ENCODE measurements around the gene SAMD1. TPM values are rescaled to one million over a fixed set of nuclear protein-coding genes. Genes with fewer than 3 reads are reported as not detected.

The SAMD1 gene
- total and polyA plus RNA-seq, 9 of the 15 experiments (the other 6 are each of a cell fraction or from before 2014, with no cell fraction given), result 2.9 to 96.0 (median 43.5) TPM

DNA sequence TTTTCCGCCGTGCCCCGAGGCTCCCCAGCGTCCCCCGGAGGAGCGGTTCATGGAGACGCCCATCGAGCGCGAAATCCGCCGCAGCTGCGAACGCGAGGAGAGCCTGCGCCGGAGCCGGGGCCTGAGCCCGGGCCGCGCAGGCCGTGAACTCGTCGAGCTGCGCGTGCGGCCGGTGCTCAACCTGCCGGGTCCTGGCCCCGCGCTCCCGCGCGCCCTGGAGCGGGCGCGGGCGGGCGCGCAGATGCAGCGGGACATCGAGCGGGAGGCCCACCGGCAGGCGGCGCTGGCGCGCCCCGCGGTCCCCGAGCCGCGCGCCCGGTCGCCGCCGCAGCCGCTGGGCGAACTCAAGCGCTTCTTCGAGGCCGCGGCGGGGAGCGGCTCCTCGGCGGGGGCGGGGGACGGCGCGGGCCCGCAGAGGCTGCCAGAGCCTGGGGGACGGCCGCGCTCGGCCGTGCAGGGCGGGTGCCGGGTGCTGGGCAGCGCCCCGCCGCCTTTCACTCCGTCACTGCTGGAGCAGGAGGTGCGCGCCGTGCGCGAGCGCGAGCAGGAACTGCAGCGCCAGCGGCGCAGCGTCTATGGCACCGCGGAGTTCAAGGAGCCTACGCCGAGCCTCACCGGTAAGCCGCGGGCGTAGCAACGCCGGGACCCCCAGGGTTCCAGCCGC lies 17.2 kb downstream of the SAMD1 start (continued):
- TF ChIP-seq HDAC3 (IDR thresholded peaks at IDR 0.05; ENCODE audit: borderline replicate concordance, partially characterized antibody) (no peak), ATF7 (IDR thresholded peaks at IDR 0.05) (peak; percentile 26; the same call in 1 of the 2 replicates), RB1 (IDR thresholded peaks at IDR 0.05; ENCODE audit: low read depth) (peak; percentile 98), BRD9 (IDR thresholded peaks at IDR 0.05; ENCODE audit: low read depth, partially characterized antibody) (no peak), ZNF507 (tag; conservative IDR thresholded peaks at IDR 0.05) (no peak), CEBPB (tag; IDR thresholded peaks at IDR 0.05) (no peak), ESRRA (IDR thresholded peaks at IDR 0.05; ENCODE audit: borderline replicate concordance, low read depth) (no peak), ZBTB1 (CRISPR knock-in tag; IDR thresholded peaks at IDR 0.05; ENCODE audit: borderline replicate concordance, low read depth) (peak; percentile 75; the same call in 1 of the 2 replicates), TFAP4 (CRISPR knock-in tag; IDR thresholded peaks at IDR 0.05; ENCODE audit: borderline replicate concordance) (no peak), U2AF1 (optimal IDR thresholded peaks at IDR 0.05; ENCODE audit: low read depth, low read length) (no peak), GABPA (tag; conservative IDR thresholded peaks at IDR 0.05; ENCODE audit: low read depth) (0 out of 2 replicates have a peak, but pooled peaks have one; percentile 19), E2F5 (CRISPR knock-in tag; IDR thresholded peaks at IDR 0.05) (no peak), KDM2B (CRISPR knock-in tag; IDR thresholded peaks at IDR 0.05) (peak; percentile 96; the same call in 1 of the 2 replicates), MITF (IDR thresholded peaks at IDR 0.05) (no peak), CREB3L1 (IDR thresholded peaks at IDR 0.05; ENCODE audit: borderline replicate concordance, low read depth) (no peak), ZKSCAN8 (CRISPR knock-in tag; IDR thresholded peaks at IDR 0.05) (no peak), HMGN3 (IDR thresholded peaks at IDR 0.05; ENCODE audit: borderline replicate concordance, extremely low read depth, insufficient read length, low read depth, low read length) (peak; percentile 80), EP400 (IDR thresholded peaks at IDR 0.05) (no peak), PCBP1 (IDR thresholded peaks at IDR 0.05; ENCODE audit: low read depth, low read length, poor library complexity, severe bottlenecking) (peak; percentile 14), E2F3 (CRISPR knock-in tag; IDR thresholded peaks at IDR 0.05) (no peak)
- TF ChIP-seq, protein P1, sequence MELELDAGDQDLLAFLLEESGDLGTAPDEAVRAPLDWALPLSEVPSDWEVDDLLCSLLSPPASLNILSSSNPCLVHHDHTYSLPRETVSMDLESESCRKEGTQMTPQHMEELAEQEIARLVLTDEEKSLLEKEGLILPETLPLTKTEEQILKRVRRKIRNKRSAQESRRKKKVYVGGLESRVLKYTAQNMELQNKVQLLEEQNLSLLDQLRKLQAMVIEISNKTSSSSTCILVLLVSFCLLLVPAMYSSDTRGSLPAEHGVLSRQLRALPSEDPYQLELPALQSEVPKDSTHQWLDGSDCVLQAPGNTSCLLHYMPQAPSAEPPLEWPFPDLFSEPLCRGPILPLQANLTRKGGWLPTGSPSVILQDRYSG (tag; conservative IDR thresholded peaks at IDR 0.05; ENCODE audit: low read depth), result no peak
- TF ChIP-seq, protein P2, sequence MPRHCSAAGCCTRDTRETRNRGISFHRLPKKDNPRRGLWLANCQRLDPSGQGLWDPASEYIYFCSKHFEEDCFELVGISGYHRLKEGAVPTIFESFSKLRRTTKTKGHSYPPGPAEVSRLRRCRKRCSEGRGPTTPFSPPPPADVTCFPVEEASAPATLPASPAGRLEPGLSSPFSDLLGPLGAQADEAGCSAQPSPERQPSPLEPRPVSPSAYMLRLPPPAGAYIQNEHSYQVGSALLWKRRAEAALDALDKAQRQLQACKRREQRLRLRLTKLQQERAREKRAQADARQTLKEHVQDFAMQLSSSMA (CRISPR knock-in tag; IDR thresholded peaks at IDR 0.05), result no peak
